GM18867 (cell line): ENCODE results near the gene UQCRC1.

Experiments used
- ATAC-seq: cut with Tn5 transposase; IDR thresholded peaks from one replicate; pipeline ENCODE4 v1.9.1; 2021; ENCODE audit warnings: mild to moderate bottlenecking, moderate library complexity; ENCODE audit not compliant: unreplicated experiment

The UQCRC1 gene

DNA sequence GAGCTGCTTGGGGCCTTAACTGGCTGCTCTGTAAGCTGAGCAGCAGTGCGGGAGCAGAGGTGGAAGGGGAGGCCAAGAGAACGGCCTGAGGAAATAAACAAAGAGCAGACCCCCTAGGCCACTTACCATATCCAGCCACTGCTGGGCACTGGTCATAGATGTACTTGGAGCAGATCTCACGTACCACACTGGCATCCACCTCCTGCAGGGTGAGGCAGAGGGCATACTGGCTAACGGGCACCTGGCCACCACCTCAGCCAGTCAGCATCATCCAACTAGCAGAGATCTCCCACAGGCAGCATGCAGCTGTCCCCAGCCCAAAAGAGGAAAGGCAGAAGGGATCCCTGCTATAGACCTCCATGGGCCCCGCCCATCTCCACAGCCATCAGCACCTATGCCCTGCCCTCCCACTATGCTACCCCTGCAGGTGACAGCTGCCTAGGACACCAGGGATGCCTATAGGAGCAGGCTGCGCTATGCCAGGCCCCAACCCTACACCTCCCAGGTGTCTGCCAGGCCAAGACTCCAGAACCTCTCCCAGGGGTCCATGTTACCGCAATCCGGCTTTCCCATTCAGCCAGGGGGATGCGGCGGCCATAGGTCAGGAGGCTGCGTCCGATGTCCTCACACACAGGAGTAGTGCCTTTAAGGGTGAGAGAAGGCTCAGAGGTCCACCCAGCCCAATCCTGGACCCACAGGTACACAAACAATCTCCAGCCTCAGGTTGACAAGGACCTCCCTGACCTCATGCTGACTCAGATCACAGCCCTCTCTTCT, 9.7 kb downstream of the UQCRC1 start:
- no peak for ATAC-seq

DNA sequence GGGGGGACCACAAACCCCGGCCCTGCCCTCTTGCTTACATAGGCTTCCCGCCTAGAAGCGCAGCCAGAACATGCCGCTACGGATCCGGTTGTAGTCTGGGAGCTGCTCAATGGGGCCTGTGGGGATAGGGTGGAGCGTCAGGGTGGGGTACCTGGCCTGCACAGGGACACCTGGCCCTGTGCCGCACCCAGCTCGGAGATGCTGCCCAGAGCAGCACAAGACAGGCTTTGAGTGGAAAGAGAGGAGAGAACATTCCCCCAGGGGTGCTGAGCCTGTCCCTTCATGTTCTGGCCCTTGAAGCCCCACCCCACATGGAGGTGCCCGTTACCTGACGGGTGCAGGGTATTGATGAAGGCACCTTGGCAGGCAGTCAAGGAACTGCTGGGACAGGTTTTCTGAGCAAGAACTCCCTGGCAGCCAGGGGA, 10.4 kb downstream of the UQCRC1 start:
- ATAC-seq, result no peak

DNA sequence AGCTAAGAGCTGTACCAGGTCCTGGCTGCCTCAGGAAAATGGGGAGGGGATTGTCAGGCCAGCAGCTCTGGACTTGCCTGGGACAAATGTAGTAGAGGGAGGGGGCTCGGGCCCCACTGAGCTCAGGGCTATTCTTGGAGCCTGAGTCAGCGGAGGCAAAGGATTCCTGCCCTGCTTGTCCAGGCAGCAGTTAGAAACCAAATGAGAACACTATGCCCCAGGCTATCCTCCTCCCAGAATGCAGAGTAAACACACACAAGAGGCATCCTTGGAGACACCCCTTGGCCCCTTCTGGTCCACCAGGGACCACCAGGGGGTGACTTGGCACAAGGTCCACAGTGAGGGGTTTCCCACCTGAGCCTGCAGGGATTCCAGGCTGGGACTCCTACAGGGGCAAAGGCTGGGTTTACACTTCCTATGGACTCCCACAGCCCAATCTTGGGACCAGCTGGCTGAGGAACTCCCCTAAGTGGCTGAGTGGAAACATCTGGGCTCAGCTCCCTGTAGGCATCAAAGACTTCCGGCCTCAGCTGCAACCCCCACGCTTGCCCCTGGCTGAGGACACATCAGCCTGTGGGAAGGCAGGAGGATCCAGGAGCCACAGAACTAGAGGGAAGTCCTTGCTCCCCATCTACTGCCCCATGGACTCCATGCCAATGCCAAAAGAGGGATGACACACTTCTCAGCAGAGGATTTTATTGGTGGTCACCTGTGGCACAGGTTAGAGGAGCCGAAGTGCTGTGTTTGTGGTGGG, 10.9 kb downstream of the UQCRC1 start:
- ATAC-seq, result no peak

DNA sequence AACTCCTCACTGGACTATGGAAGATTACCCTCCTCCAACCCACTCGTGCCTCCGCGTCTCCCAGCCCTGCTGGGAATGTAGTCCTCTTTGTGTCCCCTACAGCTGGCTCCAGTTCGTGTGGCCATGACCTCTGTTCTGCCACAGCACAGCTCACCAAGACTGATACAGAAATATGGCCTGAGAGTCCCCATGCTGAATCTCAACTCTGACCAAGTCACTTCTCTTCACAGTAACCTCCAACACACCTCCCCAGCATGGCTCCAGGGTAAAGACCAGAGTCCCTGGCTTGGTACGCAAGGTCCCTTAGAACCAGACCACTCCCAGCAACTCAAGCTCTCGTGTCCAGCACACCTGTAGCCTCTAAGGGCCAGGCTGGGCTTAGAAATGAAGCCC, 12.0 kb downstream of the UQCRC1 start:
- ATAC-seq, result no peak

DNA sequence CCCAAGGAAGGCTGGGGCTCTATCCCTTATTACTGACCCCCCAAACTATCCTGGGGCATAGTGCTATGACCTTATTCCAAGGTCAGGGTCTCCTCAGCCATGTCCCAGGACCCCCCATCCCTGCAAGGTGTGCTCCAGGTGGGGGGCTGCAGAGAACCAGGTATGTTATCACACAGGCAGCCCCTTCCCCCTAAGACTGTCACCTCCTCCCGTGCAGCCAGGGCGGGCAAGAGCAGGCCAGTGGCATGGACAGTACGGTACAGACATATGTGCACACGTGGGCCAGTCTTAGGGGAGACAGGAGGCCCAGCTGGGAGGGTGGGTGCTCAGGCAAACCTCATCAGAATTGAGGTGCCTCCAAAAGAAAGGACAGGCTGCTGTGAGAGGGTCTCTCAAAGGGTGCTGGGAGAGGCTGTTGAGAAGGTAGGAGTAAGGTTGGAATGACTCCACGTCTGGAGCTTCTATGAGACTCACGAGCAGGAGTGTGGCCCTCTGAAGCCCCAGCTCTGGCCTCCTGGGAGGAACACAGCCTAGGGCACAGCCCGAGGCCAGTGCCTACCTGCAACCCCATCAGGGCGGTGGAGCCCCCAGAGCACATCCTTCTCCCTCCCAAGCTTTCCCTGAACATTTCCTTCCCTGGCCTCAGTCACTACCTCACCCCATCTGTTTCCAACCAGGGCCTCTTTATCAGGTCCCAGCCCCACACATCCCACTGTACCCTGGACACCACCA, 12.6 kb downstream of the UQCRC1 start:
- no peak for ATAC-seq

DNA sequence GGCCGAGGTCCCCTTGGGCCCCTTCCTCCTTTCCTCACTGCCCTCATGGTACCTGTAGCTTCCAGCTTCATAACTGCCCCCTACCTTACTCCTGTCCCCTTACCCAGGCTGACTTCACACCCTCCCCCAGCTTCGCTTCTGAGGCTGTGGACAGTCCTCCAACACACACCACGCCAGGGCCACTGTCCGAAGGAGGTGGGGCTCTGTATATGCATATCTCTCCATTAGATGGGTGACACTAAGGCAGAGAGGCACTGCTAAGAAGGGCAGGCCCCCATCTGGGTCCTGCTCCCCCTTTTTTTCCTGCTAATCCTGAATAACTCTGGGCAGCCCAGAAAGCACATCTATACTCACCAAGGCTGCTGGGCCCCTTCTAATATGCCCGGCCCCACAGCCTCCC, 13.3 kb downstream of the UQCRC1 start:
- ATAC-seq, result no peak

DNA sequence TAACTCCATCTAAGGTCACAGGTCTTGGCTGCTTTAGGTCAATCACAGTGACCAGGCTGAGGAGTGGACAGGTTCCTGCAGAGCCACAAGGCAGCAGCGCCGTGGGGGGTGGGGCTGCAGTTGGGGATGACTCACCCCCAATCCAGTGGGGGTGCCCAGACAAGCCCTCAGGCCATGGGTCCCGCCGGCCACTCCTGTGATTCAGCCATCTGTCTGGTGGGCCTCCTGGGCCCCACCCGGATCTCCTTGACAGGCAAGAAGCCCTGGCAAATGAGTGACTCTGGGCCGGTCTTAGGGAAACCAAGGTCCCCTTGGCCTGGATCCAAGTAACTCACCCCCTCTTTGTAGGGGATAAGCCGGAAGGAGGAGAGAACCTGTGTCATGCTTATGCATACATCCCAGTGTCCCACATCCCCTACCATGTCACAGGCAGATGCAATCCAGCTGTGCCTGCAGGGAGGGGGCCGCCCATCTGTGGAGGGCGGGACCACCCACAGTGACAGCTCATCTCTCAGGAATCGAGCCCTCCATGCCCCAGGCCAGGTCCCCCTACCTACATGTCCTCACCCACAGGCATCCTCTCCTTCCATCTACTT, 13.8 kb downstream of the UQCRC1 start:
- ATAC-seq, result no peak

DNA sequence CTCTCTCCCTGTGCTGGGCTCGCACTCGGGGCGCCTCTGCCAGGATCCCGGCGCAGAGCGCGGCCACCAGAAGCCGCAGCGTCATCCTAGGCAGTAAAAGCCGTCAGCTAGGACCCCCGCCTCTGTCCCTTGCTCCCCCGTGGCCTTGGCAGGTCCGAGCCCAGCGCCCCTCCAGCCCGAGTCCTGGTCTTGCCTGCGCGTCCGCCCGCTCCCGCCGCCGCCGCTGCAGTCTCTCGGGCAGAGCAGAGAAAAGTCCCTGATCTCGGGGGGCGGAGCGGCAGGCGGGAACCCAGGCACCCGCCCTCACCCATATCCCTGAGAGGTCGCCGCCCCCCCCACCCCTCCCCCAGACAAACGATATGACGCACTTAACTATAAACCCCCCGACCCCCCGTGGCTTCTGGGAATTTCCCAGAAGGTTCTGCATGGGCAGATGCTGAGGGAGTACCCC, 14.3 kb downstream of the UQCRC1 start, which contains the start of gene COL7A1:
TSS of gene COL7A1 (minus strand) at position 255 of the 451 bp plus-strand sequence. CDS start at position 85, 170 bp downstream.
- no peak for ATAC-seq

DNA sequence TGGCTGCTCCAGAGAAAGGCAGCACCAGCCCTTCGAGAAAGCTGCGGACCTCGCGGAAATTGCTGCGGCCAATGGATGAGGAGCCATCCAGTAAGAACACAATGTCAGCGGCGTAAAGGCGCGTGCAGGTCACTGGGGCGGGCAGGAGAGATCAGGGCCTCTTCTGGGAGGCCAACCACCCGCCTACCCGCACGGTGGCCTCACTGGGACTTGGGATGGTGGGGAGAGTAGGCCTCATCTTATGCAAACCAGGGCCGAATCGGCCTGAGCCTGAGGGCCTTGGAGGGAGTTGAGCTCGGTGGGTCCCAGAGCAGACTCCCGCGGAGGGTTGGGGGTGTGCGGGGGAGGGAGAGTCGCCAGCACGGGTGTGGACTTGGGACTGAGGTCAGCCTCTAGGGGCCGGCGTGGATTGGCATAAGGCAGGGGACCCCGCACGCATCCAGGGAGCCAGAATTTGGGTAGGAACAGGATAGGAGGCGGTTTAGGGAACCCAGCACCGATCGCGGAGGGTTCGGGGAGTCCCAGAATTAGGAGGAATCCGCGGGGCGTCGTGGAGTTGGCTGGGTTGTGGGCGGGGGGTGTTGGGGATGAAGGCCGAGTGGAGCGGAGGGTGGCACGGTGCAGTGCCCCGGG, 14.9 kb downstream of the UQCRC1 start:
- ATAC-seq, result no peak

DNA sequence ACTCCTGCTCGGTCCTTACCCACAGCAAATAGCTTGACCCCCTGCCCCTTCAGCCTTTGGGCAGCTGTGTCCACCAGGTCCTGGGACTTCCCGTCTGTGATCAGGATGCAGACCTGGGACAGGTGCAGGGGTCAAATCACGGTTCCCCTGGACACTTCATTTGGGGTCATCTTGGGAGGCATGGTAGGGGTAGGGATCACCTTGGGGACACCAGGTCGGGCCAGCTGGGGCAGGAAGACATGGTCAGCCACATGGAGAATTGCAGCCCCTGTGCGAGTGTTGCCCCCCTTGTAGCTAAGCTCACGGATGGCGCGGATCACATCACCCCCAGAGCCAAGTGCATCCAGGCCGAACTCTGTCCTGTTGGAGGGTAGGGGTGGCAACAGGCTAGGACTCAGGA, 16.1 kb downstream of the UQCRC1 start:
- no peak for ATAC-seq

DNA sequence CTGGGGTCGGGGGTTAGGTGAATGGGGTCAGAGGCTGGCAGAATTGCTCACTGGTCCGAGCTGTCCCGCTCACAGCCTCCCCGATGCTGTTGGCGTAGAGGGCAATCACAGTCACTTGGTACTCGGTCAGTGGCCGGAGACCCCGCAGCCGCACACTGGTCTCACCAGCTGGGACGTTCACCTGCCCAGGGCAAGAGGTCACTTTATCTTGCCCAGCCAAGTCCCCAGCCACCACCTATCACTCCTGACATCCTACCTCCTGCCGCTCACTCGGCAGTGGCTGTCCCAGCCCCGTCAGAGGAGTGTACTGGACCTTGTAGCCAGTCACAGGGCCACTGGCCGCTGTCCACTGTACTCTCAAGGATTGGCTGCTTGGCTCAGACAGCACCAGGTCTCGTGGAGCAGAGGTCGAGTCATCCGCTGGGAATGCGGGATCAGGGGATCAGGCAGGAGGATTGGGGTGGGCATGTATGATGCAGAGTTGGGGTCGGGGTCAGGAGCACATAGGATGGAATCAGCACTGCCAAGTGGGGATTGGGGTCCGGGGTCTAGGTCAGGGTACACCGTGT, 16.8 kb downstream of the UQCRC1 start:
- ATAC-seq, result no peak

DNA sequence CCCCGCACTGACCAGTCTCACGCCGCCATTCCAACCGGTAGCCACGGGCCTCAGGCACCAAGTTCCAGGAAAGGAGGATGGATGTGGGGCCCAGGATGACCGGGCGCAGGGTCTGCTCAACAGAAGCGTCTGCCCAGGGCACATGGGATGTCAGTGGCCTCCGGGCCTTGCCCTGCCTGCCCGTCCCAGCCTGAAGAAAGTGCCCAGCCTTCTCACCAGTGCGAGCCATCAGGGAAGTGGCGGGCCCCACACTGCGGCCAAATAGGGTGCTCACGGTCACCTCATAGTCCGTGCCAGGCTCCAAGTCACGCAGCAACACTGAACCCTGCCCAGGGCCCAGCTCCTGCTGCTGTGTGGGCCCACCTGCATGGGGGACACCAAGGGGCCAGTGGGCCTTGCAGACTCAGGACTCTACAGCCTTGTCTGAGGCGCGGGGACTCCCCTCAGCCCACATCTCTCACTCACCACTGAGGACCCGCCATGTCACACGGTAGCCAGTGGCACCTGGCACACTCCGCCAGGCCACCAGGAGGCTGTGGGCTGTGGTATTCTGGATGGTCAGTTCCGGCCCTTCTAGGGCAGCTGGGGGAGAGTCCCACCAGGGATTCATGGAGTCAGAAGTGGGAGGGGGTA, 17.4 kb downstream of the UQCRC1 start:
- ATAC-seq, result no peak

DNA sequence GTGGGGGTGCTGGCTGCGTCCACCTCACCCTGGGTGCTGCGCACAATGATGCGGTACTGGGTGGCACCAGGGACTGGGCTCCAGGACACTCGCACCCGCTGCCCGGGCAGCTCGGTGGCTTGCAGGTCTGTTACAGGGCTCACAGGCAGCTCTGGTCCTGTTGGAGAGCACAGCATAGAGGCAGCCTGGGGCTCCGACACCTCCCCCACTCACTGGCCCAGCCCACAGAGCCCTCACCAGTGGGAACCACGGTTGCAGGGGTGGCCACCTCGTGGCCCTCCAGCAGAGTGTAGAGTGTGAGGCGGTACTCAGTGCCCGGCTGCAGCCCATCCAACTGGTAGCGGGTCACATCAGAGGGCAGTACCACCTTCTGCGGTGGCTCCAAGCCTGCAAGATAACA, 18.0 kb downstream of the UQCRC1 start:
- ATAC-seq, result no peak

DNA sequence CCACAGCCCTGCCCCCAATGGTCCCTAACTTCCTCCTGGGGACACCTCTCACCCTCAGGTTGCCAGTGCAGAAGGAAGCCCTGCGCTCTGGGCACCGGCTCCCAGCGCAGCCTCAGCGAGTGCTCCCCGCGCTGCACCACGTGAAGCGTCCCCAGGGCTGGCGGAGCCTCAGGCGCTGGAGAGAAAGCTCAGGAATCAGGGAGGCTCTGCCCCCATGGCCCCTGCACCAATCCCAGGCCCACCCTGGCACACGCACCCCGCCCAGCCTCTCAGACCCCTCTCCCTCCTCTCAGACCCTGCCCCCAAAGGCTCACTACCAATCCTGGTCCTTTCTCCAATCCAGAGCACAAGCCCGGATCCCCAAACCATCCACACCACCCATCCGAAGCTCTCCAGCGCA, 21.2 kb downstream of the UQCRC1 start:
- no peak for ATAC-seq

DNA sequence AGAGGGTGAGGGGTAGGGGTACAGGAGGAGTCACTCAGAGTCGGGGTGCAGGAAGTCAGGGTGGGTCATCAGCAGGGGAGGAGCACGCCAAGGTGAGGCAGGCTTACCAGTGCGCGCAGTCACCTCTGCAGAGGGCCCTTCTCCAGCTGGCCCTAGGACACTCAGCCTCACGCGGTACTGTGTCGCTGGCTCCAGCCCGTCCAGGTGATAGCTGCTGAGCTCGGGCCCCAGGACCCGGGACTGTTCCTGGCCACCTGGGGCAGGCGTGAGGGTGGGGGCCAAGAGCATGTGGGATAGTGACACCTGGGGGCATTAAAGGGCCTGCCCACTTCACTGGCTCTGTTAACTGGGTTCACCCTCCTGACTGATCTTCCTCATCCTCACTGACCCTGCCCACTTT, 21.8 kb downstream of the UQCRC1 start:
- ATAC-seq, result no peak

DNA sequence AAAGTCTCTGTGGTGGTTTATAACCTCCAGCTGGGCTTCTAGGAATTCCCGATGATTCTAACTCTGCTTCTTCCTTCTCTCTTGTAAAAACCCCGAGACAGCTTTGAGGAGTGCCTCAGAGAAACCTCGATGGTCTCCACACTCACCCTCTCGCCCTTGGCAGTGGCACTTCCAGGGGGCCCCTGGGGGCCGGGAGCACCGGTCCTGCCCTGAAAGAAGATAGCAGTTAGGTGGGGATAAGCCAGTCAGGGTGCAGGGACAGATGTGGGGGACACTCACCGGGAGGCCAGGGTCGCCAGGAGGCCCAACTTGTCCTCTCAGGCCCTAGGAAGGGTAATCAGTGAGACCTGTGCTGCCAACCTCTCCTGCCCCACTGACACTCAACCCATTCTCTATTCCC, 24.0 kb downstream of the UQCRC1 start:
- no peak for ATAC-seq

DNA sequence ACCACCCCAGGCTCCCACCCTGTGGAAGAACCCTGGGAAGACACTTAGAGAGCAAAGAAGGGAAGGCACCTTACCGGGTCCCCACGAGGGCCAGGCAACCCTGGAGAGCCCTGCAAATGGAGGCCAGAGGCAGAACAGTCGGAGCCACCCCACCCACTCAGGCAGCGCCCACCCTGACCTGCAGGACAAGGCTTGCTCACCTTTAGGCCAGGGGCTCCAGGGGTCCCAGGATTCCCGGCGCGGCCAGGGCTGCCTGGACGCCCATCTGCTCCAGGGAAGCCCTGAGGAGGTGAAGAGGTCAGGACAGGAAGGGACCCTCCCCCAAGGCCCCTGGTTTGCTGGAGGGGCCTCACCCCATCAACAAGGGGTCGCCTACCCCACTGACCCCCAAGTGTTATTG, 24.6 kb downstream of the UQCRC1 start:
- ATAC-seq, result no peak

DNA sequence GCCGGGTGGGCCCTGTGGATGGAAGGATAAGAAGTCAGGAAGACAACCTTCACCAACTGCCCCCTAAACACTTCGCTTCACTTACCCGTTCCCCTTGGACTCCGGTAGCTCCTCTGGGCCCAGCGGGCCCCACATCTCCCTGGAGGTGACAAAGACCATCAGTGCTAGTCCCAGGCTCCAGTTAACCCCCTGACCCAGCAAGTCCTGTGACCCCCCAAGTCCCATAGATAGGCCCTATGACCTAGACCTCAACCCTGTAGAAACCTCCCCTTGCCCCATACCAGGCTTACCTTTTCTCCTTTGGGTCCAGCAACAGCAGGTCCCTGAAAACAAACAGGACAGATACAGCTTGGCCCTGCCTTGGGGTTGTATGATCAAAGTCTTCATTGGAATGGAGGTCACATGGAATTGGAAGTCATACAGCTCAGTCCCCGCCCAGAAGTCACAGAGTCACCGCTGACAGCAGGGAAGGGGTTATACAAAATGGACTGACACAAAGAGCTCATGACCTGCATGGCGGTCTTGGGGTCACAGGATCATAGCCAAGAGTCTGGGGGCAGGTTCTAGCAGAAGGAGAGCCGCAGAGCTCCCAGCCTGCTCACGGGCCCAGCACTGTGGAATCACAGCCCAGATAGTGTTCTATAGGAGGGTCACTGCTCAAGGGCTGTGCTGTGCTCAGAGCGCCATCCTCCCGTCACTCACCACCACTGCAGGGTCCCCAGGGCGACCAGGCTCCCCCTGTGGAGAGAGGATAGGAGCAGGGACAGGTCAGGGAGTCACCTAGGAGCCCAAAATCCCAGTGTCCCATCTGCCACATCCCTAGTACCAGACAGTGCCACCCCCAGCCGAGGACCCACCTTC, 27.6 kb downstream of the UQCRC1 start:
- ATAC-seq, result no peak

DNA sequence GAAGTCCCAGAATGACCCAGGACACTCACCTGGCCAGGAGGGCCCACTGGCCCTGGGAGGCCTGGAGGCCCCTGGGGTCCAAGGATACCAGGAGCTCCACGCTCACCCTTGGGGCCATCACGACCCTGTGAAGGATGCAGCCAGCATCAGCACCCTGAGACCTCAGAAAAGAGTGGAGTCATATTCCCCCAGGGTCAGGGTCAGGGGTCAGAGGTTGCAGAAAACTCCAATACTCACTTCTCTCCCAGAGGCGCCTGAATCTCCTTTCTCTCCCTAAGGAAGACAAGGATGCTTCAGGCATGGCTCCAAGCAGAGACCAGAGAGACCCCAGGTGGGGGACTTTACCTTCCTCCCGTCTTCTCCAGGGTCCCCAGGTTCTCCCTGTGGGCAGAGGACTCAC, 32.8 kb downstream of the UQCRC1 start:
- no peak for ATAC-seq
